ENCODE results near the gene USH1C.

GRCh38 chr11:17558916-17559315 is 14.7 kb upstream of the USH1C start:
- TF ChIP-seq CTCF (IDR thresholded peaks at IDR 0.05; ENCODE audit: low read depth, low read length), result no peak
- no peak for TF ChIP-seq EZH2phosphoT487 (IDR thresholded peaks at IDR 0.05; ENCODE audit: low read depth)

All from OCI-LY3 (cell line).